ENCODE results near the gene GALNT2. TPM values are rescaled to one million over a fixed set of nuclear protein-coding genes. Genes with fewer than 3 reads are reported as not detected.

Gene GALNT2
- total and polyA plus RNA-seq, 3 donors from 2014 or later: 63.0 to 135 (median 114) TPM

GRCh38 chr1:230321341-230321740 is 254.3 kb downstream of the GALNT2 start:
- no peaks in the 10 kb centered on the region for H3K27me3 ChIP-seq
- no peaks in the 10 kb centered on the region for H3K9me3 ChIP-seq
- no peak for TF ChIP-seq POLR2A (IDR thresholded peaks at IDR 0.05)
- TF ChIP-seq, protein P1, sequence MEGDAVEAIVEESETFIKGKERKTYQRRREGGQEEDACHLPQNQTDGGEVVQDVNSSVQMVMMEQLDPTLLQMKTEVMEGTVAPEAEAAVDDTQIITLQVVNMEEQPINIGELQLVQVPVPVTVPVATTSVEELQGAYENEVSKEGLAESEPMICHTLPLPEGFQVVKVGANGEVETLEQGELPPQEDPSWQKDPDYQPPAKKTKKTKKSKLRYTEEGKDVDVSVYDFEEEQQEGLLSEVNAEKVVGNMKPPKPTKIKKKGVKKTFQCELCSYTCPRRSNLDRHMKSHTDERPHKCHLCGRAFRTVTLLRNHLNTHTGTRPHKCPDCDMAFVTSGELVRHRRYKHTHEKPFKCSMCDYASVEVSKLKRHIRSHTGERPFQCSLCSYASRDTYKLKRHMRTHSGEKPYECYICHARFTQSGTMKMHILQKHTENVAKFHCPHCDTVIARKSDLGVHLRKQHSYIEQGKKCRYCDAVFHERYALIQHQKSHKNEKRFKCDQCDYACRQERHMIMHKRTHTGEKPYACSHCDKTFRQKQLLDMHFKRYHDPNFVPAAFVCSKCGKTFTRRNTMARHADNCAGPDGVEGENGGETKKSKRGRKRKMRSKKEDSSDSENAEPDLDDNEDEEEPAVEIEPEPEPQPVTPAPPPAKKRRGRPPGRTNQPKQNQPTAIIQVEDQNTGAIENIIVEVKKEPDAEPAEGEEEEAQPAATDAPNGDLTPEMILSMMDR (IDR thresholded peaks at IDR 0.05): no peak
- H3K4me1 ChIP-seq: no peaks in the 10 kb centered on the region
- no peak for DNase-seq
- no peak overlapping the region for H3K27ac ChIP-seq
- no peak overlapping the region for H3K4me3 ChIP-seq
- WGBS, 2 donors: 86 to 94% methylated on average over 9 of the region's 9 CpGs
- intact Hi-C loops (cut with DNase I; ENCODE audit: low total_unique reads): no loop called here
- H3K36me3 ChIP-seq (ENCODE audit: low read depth, missing control alignments): no peaks in the 10 kb centered on the region

DNA sequence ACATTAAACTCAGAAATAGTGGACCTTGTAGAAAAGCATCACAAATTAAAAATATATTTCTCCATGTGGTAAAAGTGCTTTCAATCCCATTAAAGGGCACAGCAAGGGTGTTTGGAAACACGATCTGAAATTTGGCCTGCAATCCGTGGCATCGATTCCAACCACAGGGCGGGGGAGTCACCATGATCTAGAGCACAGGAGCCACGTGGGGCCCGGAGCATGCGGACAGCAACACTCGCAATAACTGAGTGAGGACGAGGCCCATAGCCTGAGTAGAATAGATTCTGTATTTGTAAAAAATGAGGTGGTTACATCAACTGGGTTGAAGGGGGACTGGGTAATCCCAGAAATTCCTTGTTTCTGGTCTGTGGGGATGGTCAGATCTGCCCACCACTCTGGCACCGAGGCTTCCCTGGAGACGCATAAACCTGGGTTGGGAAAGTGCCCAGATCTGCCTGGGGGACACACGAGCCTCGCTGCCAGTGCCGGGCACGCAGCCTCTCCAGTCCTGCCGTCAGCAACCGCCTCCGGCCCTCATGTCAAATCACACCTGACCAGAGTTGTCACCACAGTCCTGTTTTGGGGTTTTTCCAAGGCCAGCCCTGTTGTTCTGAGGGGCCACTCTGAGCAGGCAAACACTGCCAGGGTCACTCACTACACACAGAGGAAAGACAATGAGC is 254.8 kb downstream of the GALNT2 start:
- H3K9me3 ChIP-seq: no peaks in the 10 kb centered on the region
- H3K4me3 ChIP-seq: no peak overlapping the region
- no peaks in the 10 kb centered on the region for H3K4me1 ChIP-seq
- H3K36me3 ChIP-seq (ENCODE audit: low read depth, missing control alignments): no peaks in the 10 kb centered on the region
- DNase-seq: no peak
- intact Hi-C loops (cut with DNase I; ENCODE audit: low total_unique reads): no loop called here
- no peaks in the 10 kb centered on the region for H3K27me3 ChIP-seq
- TF ChIP-seq, protein P1 (IDR thresholded peaks at IDR 0.05): no peak
- TF ChIP-seq POLR2A (IDR thresholded peaks at IDR 0.05): no peak
- no peak overlapping the region for H3K27ac ChIP-seq
- WGBS, 2 donors: 84 to 91% methylated on average over 18 of the region's 18 CpGs

- WGBS, 2 donors: 93% methylated on average over 15 of the region's 15 CpGs
- no peak for DNase-seq
- Histone ChIP-seq H3K27me3 (no peaks in the 10 kb centered on the region), H3K4me1 (no peaks in the 10 kb centered on the region), H3K27ac (no peak overlapping the region), H3K4me3 (no peak overlapping the region), H3K36me3 (ENCODE audit: low read depth, missing control alignments) (no peaks in the 10 kb centered on the region), H3K9me3 (no peaks in the 10 kb centered on the region)
- TF ChIP-seq, protein P1 (IDR thresholded peaks at IDR 0.05): no peak
- TF ChIP-seq POLR2A (IDR thresholded peaks at IDR 0.05): no peak
- intact Hi-C loops (cut with DNase I; ENCODE audit: low total_unique reads): no loop called here
These were observed 255.4 kb downstream of the GALNT2 start for GRCh38 chr1:230322421-230322756.

DNA sequence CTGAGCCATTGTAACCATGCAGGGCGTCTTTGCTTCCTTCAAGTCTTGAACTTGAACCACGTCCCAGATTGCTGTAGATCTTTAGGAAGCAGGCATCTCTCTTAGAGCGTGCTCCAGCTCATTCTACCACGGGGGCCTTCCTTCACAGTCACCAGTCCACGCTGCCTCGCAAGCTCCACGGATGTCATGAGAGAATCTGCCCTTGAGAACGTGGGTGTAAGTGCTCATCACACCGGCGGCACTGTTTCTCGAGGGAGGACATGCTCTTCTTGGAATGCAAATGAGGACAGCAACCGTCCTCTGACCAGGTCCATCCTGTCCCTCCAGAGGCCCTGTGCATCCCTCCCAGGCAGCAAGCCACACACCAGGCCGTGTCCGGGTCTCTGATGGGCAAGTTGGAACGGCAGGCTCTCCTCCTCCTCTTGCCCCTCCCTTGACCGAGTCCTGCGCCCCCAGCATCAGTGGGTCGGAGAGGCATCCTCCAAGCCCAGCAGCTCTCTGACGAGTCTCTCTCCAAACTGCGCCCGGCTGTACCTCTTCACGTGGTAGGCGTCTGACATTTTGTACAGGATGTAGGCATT is 256.0 kb downstream of the GALNT2 start:
- TF ChIP-seq, protein P1 (IDR thresholded peaks at IDR 0.05): no peak
- TF ChIP-seq POLR2A (IDR thresholded peaks at IDR 0.05): no peak
- H3K4me1 ChIP-seq: no peaks in the 10 kb centered on the region
- 86 to 93% methylated on average over 14 to 23 of the region's 23 CpGs for WGBS, 2 donors
- H3K27me3 ChIP-seq: no peaks in the 10 kb centered on the region
- DNase-seq: no peak
- no peaks in the 10 kb centered on the region for H3K36me3 ChIP-seq (ENCODE audit: low read depth, missing control alignments)
- intact Hi-C loops (cut with DNase I; ENCODE audit: low total_unique reads): no loop called here
- no peak overlapping the region for H3K4me3 ChIP-seq
- no peak overlapping the region for H3K27ac ChIP-seq
- H3K9me3 ChIP-seq: no peaks in the 10 kb centered on the region

DNA sequence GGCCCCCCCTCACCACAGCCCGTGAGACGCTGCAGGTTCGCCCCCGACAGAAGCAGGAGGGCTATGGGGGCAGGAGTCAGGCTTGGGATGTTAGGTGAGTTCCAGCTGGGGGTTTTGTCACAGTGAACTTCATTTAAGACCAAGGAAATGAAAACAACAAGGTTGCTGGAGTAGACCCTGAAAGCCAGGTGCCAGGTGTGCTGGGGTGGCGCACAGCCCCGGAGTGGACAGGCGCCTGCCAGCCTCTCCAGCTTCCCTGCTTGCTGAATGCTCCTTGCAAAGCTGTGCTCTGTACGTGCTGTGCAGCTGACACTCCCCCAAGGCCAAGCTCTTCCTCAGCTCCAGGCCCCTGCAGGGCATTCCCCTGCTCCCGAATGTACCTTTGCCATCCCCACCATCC is 256.6 kb downstream of the GALNT2 start:
- intact Hi-C loops (cut with DNase I; ENCODE audit: low total_unique reads): no loop called here
- H3K27ac ChIP-seq: no peak overlapping the region
- no peaks in the 10 kb centered on the region for H3K36me3 ChIP-seq (ENCODE audit: low read depth, missing control alignments)
- H3K4me3 ChIP-seq: no peak overlapping the region
- H3K9me3 ChIP-seq: no peaks in the 10 kb centered on the region
- DNase-seq: no peak
- WGBS, 2 donors: 77 to 94% methylated on average over 6 to 9 of the region's 9 CpGs
- H3K4me1 ChIP-seq: no peaks in the 10 kb centered on the region
- no peaks in the 10 kb centered on the region for H3K27me3 ChIP-seq
- TF ChIP-seq POLR2A (IDR thresholded peaks at IDR 0.05): no peak
- TF ChIP-seq, protein P1 (IDR thresholded peaks at IDR 0.05): no peak
